HG03159 (cell line): ENCODE measurements around the gene DDB1.

ENCODE experiments used
- ATAC-seq: cut with Tn5 transposase; IDR thresholded peaks from one replicate; pipeline ENCODE4 v1.9.1; 2021; ENCODE audit warnings: mild to moderate bottlenecking, moderate library complexity; ENCODE audit not compliant: unreplicated experiment

DDB1 gene

DNA sequence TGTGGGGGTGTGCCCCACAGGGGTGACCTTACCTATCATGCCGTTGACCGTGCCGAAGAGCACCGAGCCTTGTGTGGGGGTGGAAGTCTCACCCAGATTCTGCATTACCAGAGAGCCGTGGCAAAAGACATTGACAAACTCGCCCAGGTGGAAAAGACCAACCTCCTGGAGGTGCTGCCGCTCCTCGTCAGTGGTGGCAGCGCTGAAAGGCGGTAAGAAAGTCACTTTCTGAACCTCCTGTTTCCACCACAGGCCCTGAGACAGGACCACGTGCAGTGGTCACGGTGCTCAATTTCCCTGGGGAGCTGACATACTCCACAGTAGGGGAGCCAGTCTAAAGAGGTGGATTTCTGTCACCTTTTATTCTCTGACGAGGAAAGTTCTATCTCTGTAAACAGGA is 30.4 kb downstream of the DDB1 start:
- ATAC-seq = no peak

GRCh38 chr11:61298663-61299244 is 34.2 kb downstream of the DDB1 start:
- ATAC-seq = no peak

DNA sequence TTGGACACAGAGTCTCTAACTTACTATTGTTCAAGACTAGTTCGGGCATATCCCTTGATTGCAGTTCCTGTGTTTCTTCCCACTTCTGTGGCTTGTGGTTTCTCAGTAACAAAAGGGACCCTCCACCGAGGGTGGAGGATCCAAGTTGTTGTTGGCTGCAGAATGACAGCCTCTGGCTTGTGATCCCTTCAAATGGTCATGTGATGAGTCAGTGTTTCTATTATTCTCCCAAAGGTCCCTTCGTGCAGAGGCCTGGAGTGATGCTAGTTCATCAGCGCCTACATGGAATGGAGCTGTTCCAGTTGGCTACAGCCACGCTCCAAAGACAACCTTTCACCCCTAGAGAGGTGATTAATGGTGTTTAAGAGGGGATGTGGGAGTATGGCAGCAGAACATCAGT is 35.2 kb downstream of the DDB1 start:
- ATAC-seq = no peak

DNA sequence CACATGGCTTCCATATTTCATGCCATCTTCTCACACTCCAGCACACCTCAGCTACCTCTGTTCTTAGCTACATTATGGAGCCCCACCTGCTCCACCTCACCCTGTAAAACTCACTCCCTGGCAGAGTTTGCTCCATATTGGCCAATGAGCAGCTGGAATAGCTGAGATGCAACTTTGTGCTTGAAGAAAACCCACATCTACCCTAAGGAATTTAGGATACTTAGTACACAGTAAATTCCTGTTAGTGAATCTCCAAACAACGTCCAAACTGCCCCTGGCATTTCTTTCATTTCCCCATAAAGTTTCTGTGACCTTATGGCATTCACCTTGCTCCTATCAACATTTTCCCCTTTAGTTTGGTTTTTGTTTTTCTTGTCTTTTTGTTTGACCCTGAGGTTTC is 35.6 kb downstream of the DDB1 start:
- ATAC-seq = no peak

DNA sequence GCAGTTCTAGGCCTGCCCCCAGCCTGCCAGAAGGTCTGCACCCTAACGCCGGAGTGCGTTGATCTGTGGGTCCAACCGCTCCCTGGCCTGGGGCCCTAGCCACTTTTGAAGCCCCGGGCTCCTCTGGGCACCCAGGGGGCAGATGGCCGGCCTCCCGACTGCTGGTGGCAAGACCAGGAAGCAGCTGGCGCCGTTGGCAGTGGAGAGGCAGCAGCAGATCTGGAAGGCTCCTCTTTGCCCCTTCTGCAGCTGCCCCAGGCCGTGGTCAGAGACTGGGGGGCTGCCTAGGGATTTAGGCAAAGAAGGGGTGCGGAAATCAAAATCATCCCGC is 37.3 kb downstream of the DDB1 start:
- no peak for ATAC-seq

- peak; percentile 69 for ATAC-seq
Measured at GRCh38 chr11:61294717-61295595, 37.9 kb downstream of the DDB1 start, which contains the start of gene VWCE. VWCE (minus strand) TSS chr11:61295316; CDS start chr11:61295037, 279 bp downstream.

GRCh38 chr11:61293867-61294716 is 38.8 kb downstream of the DDB1 start:
- peak; percentile 25 for ATAC-seq

- no peak for ATAC-seq
Measured at GRCh38 chr11:61292356-61292755, 40.5 kb downstream of the DDB1 start.

DNA sequence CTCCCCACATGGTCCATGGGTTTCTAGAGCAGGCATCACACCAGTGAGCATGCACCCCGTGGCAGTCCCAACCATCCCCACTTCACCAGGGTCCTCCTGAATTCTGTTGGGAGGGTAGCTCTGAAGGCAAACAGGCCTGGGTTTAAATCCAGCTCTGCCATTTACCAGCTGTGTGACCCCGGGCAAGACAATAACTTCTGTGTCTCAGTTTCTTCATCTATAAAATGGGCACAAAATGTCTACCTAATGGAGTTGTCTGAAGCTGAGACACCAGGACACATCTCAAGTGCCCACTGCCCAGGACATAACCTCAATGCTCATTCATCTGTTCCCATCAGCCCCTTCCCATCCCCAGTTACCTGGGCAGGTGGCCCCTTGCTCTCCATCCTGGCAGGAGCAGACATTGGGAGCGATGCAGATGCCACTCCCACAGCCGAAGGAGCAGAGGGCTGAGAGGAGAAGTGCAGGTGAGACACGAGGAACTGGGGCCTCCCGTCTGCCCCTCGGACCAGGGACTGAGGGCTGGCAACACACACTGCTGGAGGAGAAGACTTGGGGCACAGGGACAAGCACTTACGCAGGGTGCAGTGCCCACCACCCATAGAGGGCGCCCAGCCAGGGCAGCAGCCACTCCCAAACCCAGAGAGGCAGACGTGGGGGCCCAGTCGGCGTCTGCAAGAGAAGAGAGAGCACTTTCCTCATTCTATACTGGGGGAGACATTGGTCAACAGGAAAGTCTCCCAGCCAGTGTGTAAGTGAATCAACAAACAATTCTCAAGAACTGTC is 41.8 kb downstream of the DDB1 start:
- no peak for ATAC-seq

DNA sequence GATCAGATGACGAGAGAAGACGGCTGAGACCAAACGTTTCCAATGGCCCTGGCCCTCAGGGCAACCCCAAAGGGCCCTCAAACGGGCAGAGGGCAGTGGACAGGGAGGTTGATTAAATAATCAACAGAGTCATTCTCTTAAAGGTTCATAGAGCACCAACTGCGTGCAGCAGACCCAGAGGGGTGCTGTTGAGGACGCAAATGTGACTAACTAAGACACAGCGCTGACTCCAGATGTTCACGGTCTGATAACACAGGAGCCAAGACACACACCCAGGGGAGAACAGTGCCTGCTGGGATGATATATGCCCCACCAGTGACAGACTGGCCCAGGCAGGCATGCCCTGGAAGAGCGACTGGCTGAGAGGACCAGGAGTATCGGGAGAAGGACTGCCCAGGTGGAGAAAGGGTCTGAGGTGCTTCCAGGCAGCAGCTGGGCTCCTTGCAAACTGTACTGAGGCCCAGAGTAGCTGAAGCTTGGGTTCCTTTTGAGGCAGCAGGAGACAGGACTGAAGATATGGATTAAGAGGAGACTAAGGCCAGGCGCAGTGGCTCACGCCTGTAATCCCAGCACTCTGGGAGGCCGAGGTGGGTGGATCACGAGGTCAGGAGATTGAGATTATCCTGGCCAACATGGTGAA is 45.4 kb downstream of the DDB1 start:
- ATAC-seq = no peak

- no peak for ATAC-seq
Measured at GRCh38 chr11:61283613-61284012, 49.3 kb downstream of the DDB1 start.

DNA sequence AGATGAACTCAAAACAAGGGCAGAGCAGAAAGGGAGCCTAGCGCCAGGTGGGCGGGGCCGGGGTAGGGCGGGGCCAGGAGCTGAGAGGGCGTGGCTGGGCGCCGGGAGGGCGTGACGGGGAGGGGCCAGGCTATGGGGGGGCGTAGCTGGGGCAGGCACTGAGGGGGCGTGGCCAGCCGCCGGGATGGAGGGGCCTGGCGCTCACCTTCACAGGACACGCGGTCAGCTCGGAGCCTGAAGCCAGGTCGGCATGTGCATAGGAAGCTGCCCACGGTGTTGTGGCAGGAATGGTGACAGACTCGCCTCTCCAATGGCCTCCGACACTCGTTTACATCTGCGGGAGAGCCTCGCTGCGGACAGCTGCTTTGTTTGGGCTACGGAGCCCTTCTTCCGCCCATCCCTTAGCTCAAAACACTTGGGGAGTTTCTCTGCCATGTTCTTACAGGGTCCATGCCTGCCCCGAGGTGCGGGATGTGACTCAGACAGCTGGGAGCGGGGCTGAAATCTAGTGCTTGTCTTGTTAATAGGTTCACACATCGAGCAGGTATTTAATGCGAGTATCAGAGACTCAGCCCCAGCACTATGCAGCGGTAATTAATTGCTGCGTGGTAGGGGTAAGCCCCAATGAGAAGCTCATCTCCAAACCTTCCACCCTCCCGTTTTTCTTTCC is 51.2 kb downstream of the DDB1 start:
- no peak for ATAC-seq

DNA sequence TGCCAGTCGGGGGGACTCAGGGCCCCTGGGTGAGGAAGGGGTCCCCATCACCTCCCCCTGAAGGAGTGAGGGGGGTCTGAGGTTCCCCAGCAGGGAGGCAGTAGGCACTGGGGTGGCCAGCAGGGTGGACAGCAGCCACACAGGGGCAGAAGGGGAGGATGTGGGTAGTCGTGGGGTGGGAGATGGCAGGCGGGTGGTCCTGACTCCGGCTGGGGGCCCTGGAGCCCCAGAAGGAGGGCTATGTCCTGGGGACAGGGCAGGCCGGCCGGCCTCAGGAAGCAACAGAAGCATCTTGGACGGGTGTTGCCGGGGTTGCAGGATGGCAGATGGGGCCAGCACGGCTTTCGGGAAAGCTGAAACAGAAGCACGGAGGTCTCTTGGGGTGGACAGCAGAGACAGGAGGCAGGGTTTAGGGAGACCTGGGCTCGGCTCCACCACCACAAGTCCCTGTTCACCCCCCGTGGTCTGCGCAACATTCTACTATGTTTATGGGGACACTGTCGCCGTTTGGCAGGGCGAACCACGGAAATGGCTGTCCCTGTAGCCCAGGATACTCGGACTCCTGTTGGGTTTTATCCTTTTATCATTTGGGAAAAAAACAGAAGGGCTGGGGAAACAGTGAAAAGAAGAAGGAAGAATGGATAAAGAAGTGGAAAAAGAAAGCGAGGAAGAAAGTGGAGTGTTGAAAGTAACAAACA is 51.9 kb downstream of the DDB1 start:
- ATAC-seq = no peak

DNA sequence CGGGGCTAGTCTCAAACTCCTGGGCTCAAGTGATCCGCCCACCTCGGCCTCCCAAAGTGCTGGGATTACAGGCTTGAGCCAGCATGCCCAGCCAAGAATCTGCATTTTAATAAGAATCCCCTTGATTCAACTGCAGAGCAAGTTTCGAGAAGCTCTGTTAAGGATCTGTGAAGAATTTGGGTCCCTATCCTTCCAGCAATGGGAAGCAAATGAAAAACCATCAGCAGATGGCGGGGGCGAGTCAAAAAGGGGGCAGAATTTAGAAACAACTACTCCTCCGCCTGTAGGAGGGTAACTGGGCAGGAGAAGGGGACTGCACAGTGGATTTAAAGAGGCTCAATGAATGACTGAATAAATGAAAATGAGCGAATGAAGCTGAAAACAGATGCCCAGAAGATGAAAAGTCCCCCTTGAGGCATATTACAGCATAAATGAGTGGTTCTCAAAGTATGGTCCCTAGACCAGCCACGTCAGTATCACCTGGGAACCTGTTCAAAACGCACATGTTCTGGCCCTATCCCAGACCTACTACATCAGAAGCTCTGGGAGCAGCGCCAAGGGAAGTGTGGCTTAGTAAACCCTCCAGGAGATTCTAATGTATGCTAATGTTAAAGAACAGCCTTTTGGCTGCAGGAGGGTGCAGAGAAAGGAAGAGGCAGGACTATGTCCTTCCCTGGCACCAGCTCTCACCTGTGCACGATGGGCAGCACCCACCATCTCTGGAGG is 52.8 kb downstream of the DDB1 start:
- no peak for ATAC-seq

DNA sequence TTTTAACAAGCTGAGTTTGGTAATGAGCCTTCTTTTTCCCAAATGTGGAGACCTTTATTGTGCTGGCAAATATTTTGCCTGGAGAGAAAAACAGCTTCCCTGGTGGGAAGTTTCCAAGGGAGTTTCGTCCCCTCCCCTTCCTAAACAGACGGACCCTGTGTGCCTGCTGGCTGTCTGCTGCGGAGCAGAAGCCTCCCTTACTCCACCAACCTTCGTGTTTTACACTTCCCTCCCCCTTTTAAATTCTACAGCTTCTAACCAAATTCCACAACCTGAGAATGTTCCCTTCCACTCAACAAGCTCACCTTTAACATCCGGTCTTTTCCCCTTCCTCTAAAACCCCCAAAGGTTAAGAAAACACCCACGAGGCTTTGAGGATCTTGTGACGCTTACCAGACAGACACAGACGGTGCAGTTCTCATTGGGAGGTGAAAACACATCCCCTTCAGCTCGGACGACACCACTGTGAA is 54.9 kb downstream of the DDB1 start:
- no peak for ATAC-seq

DNA sequence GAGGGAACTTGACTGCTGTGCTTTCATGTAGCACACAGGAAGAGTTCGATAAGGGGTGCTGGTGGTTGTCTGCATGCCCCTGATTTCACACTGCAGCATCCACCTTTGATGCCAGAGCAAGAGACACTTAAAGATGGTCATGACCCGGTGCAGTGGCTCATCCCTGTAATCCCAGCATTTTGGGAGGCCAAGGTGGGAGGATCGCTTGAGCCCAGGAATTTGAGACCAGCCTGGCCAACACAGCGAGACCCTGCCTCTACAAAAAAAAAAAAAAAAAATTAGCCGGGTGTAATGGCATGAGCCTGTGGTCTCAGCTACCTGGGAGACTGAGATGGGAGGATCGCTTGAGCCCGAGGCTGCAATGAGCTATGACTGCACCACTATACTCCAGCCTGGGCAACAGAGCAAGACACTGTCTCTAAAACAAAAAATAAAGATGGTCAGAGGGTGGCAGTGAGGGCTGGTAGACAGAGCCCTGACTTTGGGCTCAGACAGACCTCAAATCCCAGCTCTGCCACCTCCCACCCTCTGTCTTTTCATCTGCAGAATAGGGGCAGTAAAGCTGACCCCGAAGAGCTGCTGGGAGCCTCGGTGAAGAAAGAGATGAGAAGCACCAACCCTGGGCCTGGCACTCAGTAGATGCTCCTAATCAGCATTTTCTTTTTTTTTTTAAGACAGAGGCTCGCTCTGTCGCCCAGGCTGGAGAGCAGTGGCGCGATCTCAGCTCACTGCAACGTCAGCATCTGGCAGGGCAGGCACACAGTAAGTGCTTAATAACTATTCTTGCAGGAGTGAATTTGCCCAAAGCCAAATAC is 55.5 kb downstream of the DDB1 start:
- ATAC-seq = no peak

DNA sequence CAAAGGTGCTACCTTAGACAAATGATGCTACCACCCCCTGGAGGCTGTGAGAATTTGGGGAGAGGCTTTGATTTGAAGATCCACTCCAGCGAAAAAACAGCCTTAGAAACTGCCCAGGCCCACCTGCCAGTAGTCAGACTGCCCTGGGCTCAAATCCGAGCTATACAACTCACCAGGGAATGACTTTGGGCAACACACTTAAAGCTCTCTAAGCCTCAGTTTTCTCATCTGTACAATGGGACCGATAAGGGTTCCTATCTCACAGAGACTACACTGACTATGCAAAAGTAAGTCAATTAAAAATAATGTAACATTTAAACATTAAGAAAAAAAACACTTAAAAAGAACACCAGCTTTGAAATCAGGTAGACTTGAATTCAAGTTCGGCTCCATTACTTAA is 57.7 kb downstream of the DDB1 start:
- ATAC-seq = no peak

DNA sequence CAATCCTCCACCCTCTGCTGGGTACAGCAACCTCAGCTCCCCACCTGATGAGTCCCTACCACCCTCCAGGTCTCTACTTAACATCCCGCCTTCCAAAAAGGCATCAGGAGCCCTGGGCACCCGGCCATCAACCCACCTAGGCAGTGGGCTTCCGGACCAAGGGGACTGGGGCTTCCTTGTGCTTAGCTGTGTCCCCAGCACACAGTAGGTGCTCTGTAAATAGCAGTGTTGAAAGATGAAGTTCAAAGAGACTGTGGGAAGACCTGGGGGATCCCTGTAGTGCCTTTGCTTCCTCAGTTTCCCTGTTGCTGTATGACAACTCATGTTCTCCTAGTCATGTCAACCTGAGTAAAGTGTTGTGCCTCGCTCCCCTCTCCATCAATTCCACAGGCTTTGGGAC is 58.8 kb downstream of the DDB1 start:
- ATAC-seq = no peak
